Measurements from ENCODE around the gene LDLRAD4.

Gene LDLRAD4

GRCh38 chr18:13442451-13442850 is 223.9 kb downstream of the LDLRAD4 start:
- Histone ChIP-seq H3K4me1 (no peaks in the 10 kb centered on the region), H3K4me3 (no peak overlapping the region), H3K9me3 (no peaks in the 10 kb centered on the region), H3K36me3 (replicated peaks) (no peaks in the 10 kb centered on the region), H3K27me3 (ENCODE audit: low read depth) (no peaks in the 10 kb centered on the region)
- no peak for DNase-seq (ENCODE audit: low spot score in 2 of 2)
- in situ Hi-C loops (cut with MboI; ENCODE audit: low sequenced_read_pairs) = no loop called here

GRCh38 chr18:13443552-13443951 is 225.0 kb downstream of the LDLRAD4 start:
- no peak for DNase-seq (ENCODE audit: low spot score in 2 of 2)
- no peaks in the 10 kb centered on the region for H3K4me1 ChIP-seq
- H3K9me3 ChIP-seq = no peaks in the 10 kb centered on the region
- H3K4me3 ChIP-seq = no peak overlapping the region
- H3K27me3 ChIP-seq (ENCODE audit: low read depth) = no peaks in the 10 kb centered on the region
- no peaks in the 10 kb centered on the region for H3K36me3 ChIP-seq (replicated peaks)
- in situ Hi-C loops (cut with MboI; ENCODE audit: low sequenced_read_pairs) = no loop called here

- no peaks in the 10 kb centered on the region for H3K36me3 ChIP-seq (replicated peaks)
- H3K27me3 ChIP-seq (ENCODE audit: low read depth) = no peaks in the 10 kb centered on the region
- no peak overlapping the region for H3K4me3 ChIP-seq
- no peaks in the 10 kb centered on the region for H3K4me1 ChIP-seq
- in situ Hi-C loops (cut with MboI; ENCODE audit: low sequenced_read_pairs) = no loop called here
- no peaks in the 10 kb centered on the region for H3K9me3 ChIP-seq
- no peak for DNase-seq (ENCODE audit: low spot score in 2 of 2)
Measured at GRCh38 chr18:13444430-13445240, 226.1 kb downstream of the LDLRAD4 start.

- no peak for DNase-seq (ENCODE audit: low spot score in 2 of 2)
- Histone ChIP-seq H3K4me1 (no peaks in the 10 kb centered on the region), H3K27me3 (ENCODE audit: low read depth) (no peaks in the 10 kb centered on the region), H3K36me3 (replicated peaks) (no peaks in the 10 kb centered on the region), H3K4me3 (no peak overlapping the region), H3K9me3 (no peaks in the 10 kb centered on the region)
- in situ Hi-C loops (cut with MboI; ENCODE audit: low sequenced_read_pairs) = no loop called here
Measured at GRCh38 chr18:13445241-13445897, 226.8 kb downstream of the LDLRAD4 start.

- Histone ChIP-seq H3K4me1 (no peaks in the 10 kb centered on the region), H3K4me3 (no peak overlapping the region), H3K36me3 (replicated peaks) (no peaks in the 10 kb centered on the region), H3K9me3 (no peaks in the 10 kb centered on the region), H3K27me3 (ENCODE audit: low read depth) (no peaks in the 10 kb centered on the region)
- in situ Hi-C loops (cut with MboI; ENCODE audit: low sequenced_read_pairs) = no loop called here
- no peak for DNase-seq (ENCODE audit: low spot score in 2 of 2)
Measured at GRCh38 chr18:13446024-13446423, 227.5 kb downstream of the LDLRAD4 start.

- Histone ChIP-seq H3K4me3 (no peak overlapping the region), H3K36me3 (replicated peaks) (no peaks in the 10 kb centered on the region), H3K4me1 (no peaks in the 10 kb centered on the region), H3K9me3 (no peaks in the 10 kb centered on the region), H3K27me3 (ENCODE audit: low read depth) (no peaks in the 10 kb centered on the region)
- no peak for DNase-seq (ENCODE audit: low spot score in 2 of 2)
- in situ Hi-C loops (cut with MboI; ENCODE audit: low sequenced_read_pairs) = no loop called here
Measured at GRCh38 chr18:13446610-13447461, 228.3 kb downstream of the LDLRAD4 start.

- no peaks in the 10 kb centered on the region for H3K27me3 ChIP-seq (ENCODE audit: low read depth)
- in situ Hi-C loops (cut with MboI; ENCODE audit: low sequenced_read_pairs) = no loop called here
- no peaks in the 10 kb centered on the region for H3K4me1 ChIP-seq
- H3K36me3 ChIP-seq (replicated peaks) = no peaks in the 10 kb centered on the region
- H3K4me3 ChIP-seq = no peak overlapping the region
- no peaks in the 10 kb centered on the region for H3K9me3 ChIP-seq
- DNase-seq (ENCODE audit: low spot score in 2 of 2) = no peak
Measured at GRCh38 chr18:13447621-13448334, 229.2 kb downstream of the LDLRAD4 start.

- in situ Hi-C loops (cut with MboI; ENCODE audit: low sequenced_read_pairs) = no loop called here
- H3K4me1 ChIP-seq = no peaks in the 10 kb centered on the region
- H3K4me3 ChIP-seq = no peak overlapping the region
- no peaks in the 10 kb centered on the region for H3K36me3 ChIP-seq (replicated peaks)
- H3K9me3 ChIP-seq = no peaks in the 10 kb centered on the region
- DNase-seq (ENCODE audit: low spot score in 2 of 2) = no peak
- no peaks in the 10 kb centered on the region for H3K27me3 ChIP-seq (ENCODE audit: low read depth)
Measured at GRCh38 chr18:13448335-13448795, 229.8 kb downstream of the LDLRAD4 start.

GRCh38 chr18:13449651-13450050 is 231.1 kb downstream of the LDLRAD4 start:
- H3K36me3 ChIP-seq (replicated peaks) = no peaks in the 10 kb centered on the region
- no peak for DNase-seq (ENCODE audit: low spot score in 2 of 2)
- no peak overlapping the region for H3K4me3 ChIP-seq
- in situ Hi-C loops (cut with MboI; ENCODE audit: low sequenced_read_pairs) = no loop called here
- no peaks in the 10 kb centered on the region for H3K9me3 ChIP-seq
- no peaks in the 10 kb centered on the region for H3K4me1 ChIP-seq
- H3K27me3 ChIP-seq (ENCODE audit: low read depth) = no peaks in the 10 kb centered on the region

- no peaks in the 10 kb centered on the region for H3K36me3 ChIP-seq (replicated peaks)
- no peaks in the 10 kb centered on the region for H3K27me3 ChIP-seq (ENCODE audit: low read depth)
- DNase-seq (ENCODE audit: low spot score in 2 of 2) = no peak
- no peaks in the 10 kb centered on the region for H3K9me3 ChIP-seq
- H3K4me1 ChIP-seq = no peaks in the 10 kb centered on the region
- H3K4me3 ChIP-seq = no peak overlapping the region
- in situ Hi-C loops (cut with MboI; ENCODE audit: low sequenced_read_pairs) = no loop called here
Measured at GRCh38 chr18:13450289-13451212, 232.0 kb downstream of the LDLRAD4 start.

- no peak for DNase-seq (ENCODE audit: low spot score in 2 of 2)
- Histone ChIP-seq H3K36me3 (replicated peaks) (no peaks in the 10 kb centered on the region), H3K27me3 (ENCODE audit: low read depth) (no peaks in the 10 kb centered on the region), H3K4me3 (no peak overlapping the region), H3K4me1 (no peaks in the 10 kb centered on the region), H3K9me3 (no peaks in the 10 kb centered on the region)
- in situ Hi-C loops (cut with MboI; ENCODE audit: low sequenced_read_pairs) = no loop called here
Measured at GRCh38 chr18:13451213-13451540, 232.6 kb downstream of the LDLRAD4 start.

GRCh38 chr18:13451661-13452387 is 233.3 kb downstream of the LDLRAD4 start:
- H3K4me1 ChIP-seq = no peaks in the 10 kb centered on the region
- in situ Hi-C loops (cut with MboI; ENCODE audit: low sequenced_read_pairs) = no loop called here
- no peaks in the 10 kb centered on the region for H3K36me3 ChIP-seq (replicated peaks)
- no peaks in the 10 kb centered on the region for H3K9me3 ChIP-seq
- no peak overlapping the region for H3K4me3 ChIP-seq
- no peak for DNase-seq (ENCODE audit: low spot score in 2 of 2)
- no peaks in the 10 kb centered on the region for H3K27me3 ChIP-seq (ENCODE audit: low read depth)

All from HAP-1 (cell line).